Urinary bladder (tissue), 4 donors: ENCODE results near the gene KCND3. TPM values are rescaled to one million over a fixed set of nuclear protein-coding genes. Genes with fewer than 3 reads are reported as not detected.
"Not testable (repeated sequence)": the region's sequence is repeated elsewhere in the genome, so short reads cannot be mapped to it uniquely, and the experiment has no call there.

ENCODE experiments used
- DNase-seq: peaks from one replicate; pipeline ENCODE4 v3.0.0-alpha.2; 2015; ENCODE audit errors: extremely low spot score
- H3K27ac ChIP-seq: one replicate; pipeline ENCODE4 v1.5.1; 2013; ENCODE audit warnings: low read depth, mild to moderate bottlenecking, moderate library complexity
- H3K36me3 ChIP-seq: one replicate; pipeline ENCODE4 v1.6.1; 2013; ENCODE audit warnings: mild to moderate bottlenecking, moderate library complexity; ENCODE audit not compliant: insufficient read depth
- H3K4me1 ChIP-seq: one replicate; pipeline ENCODE4 v1.6.1; 2013; ENCODE audit warnings: mild to moderate bottlenecking, moderate library complexity; ENCODE audit not compliant: insufficient read depth
- H3K4me3 ChIP-seq: one replicate; pipeline ENCODE4 v1.5.1; 2013; ENCODE audit warnings: low read depth, low read length
- WGBS: extraction: QIAGEN DNeasy Blood & Tissue Kit; methylation state at CpG from one replicate; pipeline ENCODE4 v1.1.7; 2013; 5-methylcytosine and 5-hydroxymethylcytosine counted together
- polyA plus RNA-seq: library from polyadenylated mRNA; stranded (reverse); fragments of 200-250 nt; gene quantifications from one replicate; pipeline ENCODE4 v1.2.3, GENCODE V29; 2013
- total RNA-seq: library from RNA; depleted of rRNA; stranded (reverse); fragments of >200 nt; gene quantifications from one replicate; pipeline ENCODE4 v1.2.3, GENCODE V29; 2014
- donor health status: healthy with polysubstance abuse.
- donor health status: healthy.

The KCND3 gene
- total and polyA plus RNA-seq, 2 donors, result 5.4 to 10.0 TPM

DNA sequence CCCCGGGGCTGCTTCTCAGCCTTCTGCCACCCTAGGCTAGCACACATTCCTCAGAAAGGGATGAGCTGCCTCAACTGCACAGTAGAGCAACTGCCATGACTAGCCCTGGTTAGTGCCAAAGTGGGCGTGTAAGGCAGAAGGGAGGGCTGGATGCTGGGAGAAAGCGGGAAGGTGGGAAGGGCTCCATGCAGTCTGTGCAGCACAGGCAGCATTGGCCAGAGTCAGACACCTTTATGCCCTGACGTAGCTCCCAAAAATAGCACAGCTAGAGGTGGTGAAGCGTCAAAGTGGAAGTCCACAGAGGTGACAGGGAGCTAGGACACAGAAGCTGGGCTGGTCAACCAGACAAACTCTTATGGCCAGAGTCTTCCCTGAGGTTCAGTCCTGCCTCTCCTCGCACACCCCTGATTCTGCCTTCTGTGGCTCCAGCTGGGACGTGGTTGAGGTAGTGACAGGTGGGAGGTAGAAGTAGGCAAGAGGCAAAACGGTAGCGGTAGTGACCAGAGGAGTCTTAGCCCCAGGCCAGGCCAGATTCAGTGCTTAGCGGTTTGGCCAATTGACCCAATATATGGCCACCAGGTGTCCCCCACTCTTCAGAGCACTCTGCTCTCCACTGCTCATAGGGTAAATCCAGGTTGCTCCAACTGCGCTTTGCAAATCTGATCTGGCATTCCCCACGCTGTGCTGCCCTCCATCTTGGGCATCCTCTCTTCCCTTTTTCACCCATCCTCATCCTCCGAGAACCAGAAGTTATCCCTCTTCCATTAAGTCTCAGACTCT is 188.2 kb downstream of the KCND3 start:
- no peaks in the 10 kb centered on the region for H3K36me3 ChIP-seq
- WGBS, result 78% methylated on average over 13 of the region's 13 CpGs

GRCh38 chr1:111799722-111800121 is 189.7 kb downstream of the KCND3 start:
- not testable (repeated sequence) for H3K27ac ChIP-seq

More for the DNA sequence above, 188.2 kb downstream of the KCND3 start:
- H3K4me3 ChIP-seq, result no peak overlapping the region
- no peak for DNase-seq
- no peak overlapping the region for H3K27ac ChIP-seq
- H3K4me1 ChIP-seq, result no peaks in the 10 kb centered on the region

GRCh38 chr1:111798580-111798979 is 190.9 kb downstream of the KCND3 start:
- no peak overlapping the region for H3K27ac ChIP-seq
- no peaks in the 10 kb centered on the region for H3K4me1 ChIP-seq
- no peak for DNase-seq
- no peak overlapping the region for H3K4me3 ChIP-seq
- H3K36me3 ChIP-seq, result no peaks in the 10 kb centered on the region
- WGBS, result 96% methylated on average over 2 of the region's 2 CpGs

More at GRCh38 chr1:111799722-111800121, 189.7 kb downstream of the KCND3 start:
- H3K4me1 ChIP-seq, H3K36me3 ChIP-seq, DNase-seq, H3K4me3 ChIP-seq: not testable (repeated sequence)
- WGBS, result 92% methylated on average over 12 of the region's 14 CpGs

GRCh38 chr1:111795401-111795800 is 194.1 kb downstream of the KCND3 start:
- no peak for DNase-seq
- Histone ChIP-seq H3K36me3 (no peaks in the 10 kb centered on the region), H3K4me3 (no peak overlapping the region), H3K27ac (no peak overlapping the region), H3K4me1 (no peaks in the 10 kb centered on the region)
- WGBS, result 67% methylated on average over 6 of the region's 6 CpGs

- H3K4me1 ChIP-seq, result no peaks in the 10 kb centered on the region
- 38% methylated on average over 2 of the region's 2 CpGs for WGBS
- H3K36me3 ChIP-seq, result no peaks in the 10 kb centered on the region
- DNase-seq, result no peak
- no peak overlapping the region for H3K4me3 ChIP-seq
- H3K27ac ChIP-seq, result no peak overlapping the region
Observed at GRCh38 chr1:111793923-111794322, 195.5 kb downstream of the KCND3 start.

DNA sequence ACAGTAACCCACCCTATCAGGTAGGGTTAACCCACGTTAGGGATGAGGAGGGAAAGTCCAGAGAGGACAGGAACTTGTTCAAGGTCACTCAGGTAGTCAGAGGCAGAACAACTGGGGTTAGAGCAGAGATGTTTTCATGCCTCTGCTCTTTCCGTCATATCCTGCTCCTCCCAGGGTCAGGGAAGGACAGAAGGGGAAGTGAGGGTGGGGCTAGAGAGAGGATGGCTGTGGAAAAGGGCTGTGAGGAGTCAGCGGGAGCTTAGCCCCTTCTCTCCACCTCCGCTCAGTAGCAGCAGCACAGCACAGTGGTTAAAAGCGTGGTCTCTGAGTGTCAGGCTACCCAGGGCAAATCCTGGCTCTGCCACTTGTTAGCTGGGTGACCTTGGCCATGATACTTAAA is 197.2 kb downstream of the KCND3 start:
- H3K4me1 ChIP-seq, result no peaks in the 10 kb centered on the region
- no peaks in the 10 kb centered on the region for H3K36me3 ChIP-seq
- no peak overlapping the region for H3K4me3 ChIP-seq
- no peak overlapping the region for H3K27ac ChIP-seq
- 60% methylated on average over 5 of the region's 5 CpGs for WGBS
- no peak for DNase-seq

DNA sequence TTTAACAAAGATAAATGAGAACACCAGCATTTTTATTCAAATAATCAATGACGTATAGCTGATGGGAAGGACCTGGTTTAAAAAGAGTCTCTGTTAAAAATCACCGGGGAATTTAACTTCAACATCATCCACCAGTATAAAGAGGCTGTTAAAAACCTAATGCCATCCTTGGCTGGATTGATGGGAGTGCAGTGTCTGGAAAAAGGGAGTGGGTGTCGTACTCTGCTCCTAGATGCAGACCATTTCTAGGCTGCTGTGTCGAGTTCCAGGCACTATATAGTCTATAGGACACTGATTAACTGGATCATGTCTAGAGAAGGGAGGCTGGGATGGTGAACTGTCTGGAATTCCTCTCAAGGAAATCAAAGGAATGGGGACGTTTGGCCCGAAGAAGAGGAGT is 197.7 kb downstream of the KCND3 start:
- no peak for DNase-seq
- 79% methylated on average over 6 of the region's 6 CpGs for WGBS
- H3K36me3 ChIP-seq, result no peaks in the 10 kb centered on the region

GRCh38 chr1:111789666-111790316 is 199.7 kb downstream of the KCND3 start:
- Histone ChIP-seq H3K27ac (no peak overlapping the region), H3K4me1 (no peaks in the 10 kb centered on the region), H3K36me3 (no peaks in the 10 kb centered on the region), H3K4me3 (no peak overlapping the region)
- no peak for DNase-seq
- 87% methylated on average over 2 of the region's 2 CpGs for WGBS

More for the DNA sequence above, 197.7 kb downstream of the KCND3 start:
- no peak overlapping the region for H3K27ac ChIP-seq
- H3K4me3 ChIP-seq, result no peak overlapping the region
- H3K4me1 ChIP-seq, result no peaks in the 10 kb centered on the region

- Histone ChIP-seq H3K4me3 (no peak overlapping the region), H3K4me1 (no peaks in the 10 kb centered on the region), H3K27ac (no peak overlapping the region), H3K36me3 (no peaks in the 10 kb centered on the region)
- 31% methylated on average over 5 of the region's 5 CpGs for WGBS
- no peak for DNase-seq
Observed at GRCh38 chr1:111789142-111789541, 200.3 kb downstream of the KCND3 start.

DNA sequence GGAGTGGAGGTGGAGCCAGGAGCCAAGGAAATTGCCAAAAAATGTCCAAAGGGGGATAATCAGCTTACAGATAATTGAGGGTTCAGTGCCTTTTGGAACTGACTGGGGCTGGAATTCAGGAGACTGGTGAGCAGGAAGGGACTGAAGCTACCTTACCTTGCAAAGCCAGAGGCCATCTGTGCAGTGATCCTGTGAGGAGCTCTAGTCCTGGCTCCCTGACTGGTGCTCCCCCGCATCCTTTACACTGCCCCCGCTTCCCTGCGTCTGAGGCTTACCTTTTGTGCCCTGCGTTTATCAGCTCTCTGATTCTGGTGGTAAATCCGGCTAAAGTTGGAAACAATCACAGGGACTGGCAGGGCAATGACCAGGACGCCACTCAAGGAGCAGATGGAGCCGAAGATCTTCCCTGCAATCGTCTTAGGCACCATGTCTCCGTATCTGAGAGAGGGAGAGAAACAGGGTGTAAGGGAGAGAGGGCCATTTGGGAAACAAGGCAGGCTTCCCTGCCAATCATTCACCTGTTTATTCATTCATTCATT is 202.7 kb downstream of the KCND3 start:
- 81% methylated on average over 9 of the region's 9 CpGs for WGBS

GRCh38 chr1:111784273-111784901 is 205.1 kb downstream of the KCND3 start:
- H3K36me3 ChIP-seq, result no peaks in the 10 kb centered on the region
- no peak overlapping the region for H3K27ac ChIP-seq
- WGBS, result 84% methylated on average over 4 of the region's 4 CpGs
- no peak overlapping the region for H3K4me3 ChIP-seq
- no peak for DNase-seq
- no peaks in the 10 kb centered on the region for H3K4me1 ChIP-seq

More for the DNA sequence above, 202.7 kb downstream of the KCND3 start:
- Histone ChIP-seq H3K36me3 (no peaks in the 10 kb centered on the region), H3K4me3 (no peak overlapping the region), H3K4me1 (no peaks in the 10 kb centered on the region), H3K27ac (no peak overlapping the region)
- no peak for DNase-seq

DNA sequence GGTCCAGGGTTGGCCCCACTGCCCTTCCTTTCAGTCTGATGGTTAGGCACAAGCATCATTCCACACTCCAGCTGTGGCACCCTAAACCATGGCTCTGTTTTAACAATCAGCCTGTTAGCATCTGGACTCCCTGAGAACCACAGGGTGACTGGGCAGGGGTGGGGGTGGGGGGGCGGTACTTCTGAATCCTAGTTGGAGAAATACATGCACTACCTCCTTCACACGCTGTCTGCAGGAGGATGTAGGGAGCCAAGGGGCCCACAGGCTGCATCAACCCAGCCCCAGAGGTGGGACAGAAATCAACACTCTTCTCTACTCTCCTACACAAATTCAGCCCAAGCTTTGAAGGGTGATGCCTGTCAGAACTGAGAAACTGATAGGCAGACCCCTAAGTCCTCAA is 209.9 kb downstream of the KCND3 start:
- WGBS, result 93% methylated on average over 2 of the region's 2 CpGs
- H3K27ac ChIP-seq, result no peak overlapping the region
- no peak for DNase-seq
- no peak overlapping the region for H3K4me3 ChIP-seq
- no peaks in the 10 kb centered on the region for H3K4me1 ChIP-seq
- no peaks in the 10 kb centered on the region for H3K36me3 ChIP-seq

DNA sequence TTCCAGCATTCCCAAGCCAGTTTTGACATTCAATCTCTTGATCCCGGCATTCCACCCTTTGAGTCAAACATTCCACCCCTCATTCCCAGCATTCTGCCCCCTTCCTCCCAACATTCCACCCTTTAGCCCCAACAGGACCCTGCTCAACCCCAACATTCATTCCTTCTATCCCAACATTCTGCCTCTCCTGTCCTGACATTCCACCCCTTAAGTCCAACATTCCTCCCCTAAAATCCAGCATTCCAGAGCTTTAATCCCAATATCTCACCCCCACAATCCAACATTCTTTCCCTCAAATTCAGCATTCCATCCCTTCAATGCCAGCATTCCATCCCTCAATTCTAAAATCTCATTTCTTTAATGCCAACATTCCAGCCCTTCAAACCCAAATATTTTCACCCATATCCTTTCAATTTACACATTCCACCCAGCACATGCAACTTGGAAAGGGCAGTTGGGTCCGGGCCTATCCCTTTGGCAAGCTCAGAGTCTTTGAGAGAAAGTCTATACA is 210.9 kb downstream of the KCND3 start:
- DNase-seq, result no peak
- no peaks in the 10 kb centered on the region for H3K4me1 ChIP-seq
- H3K27ac ChIP-seq, result no peak overlapping the region
- H3K36me3 ChIP-seq, result no peaks in the 10 kb centered on the region
- 52% methylated on average over 2 of the region's 2 CpGs for WGBS
- no peak overlapping the region for H3K4me3 ChIP-seq
